ENCODE measurements around the gene AOPEP.

AOPEP gene

GRCh38 chr9:95048225-95049087 lies 322.0 kb downstream of the AOPEP start:
- DNase-seq = no peak

- no peak for DNase-seq
Measured at GRCh38 chr9:95049761-95050160, 323.3 kb downstream of the AOPEP start.

- peak; percentile 57 for DNase-seq
Measured at GRCh38 chr9:95053611-95054570, 327.4 kb downstream of the AOPEP start.

GRCh38 chr9:95055334-95055850 lies 328.9 kb downstream of the AOPEP start:
- no peak for DNase-seq

- DNase-seq = peak; percentile 87
Measured at GRCh38 chr9:95055851-95056551, 329.5 kb downstream of the AOPEP start.

- no peak for DNase-seq
Measured at GRCh38 chr9:95057101-95057500, 330.6 kb downstream of the AOPEP start.

- no peak for DNase-seq
Measured at GRCh38 chr9:95058121-95058785, 331.8 kb downstream of the AOPEP start.

- no peak for DNase-seq
Measured at GRCh38 chr9:95058795-95059386, 332.4 kb downstream of the AOPEP start.

GRCh38 chr9:95060234-95060633 lies 333.7 kb downstream of the AOPEP start:
- no peak for DNase-seq

GRCh38 chr9:95060916-95061315 lies 334.4 kb downstream of the AOPEP start:
- DNase-seq = no peak

GRCh38 chr9:95061916-95062595 lies 335.6 kb downstream of the AOPEP start:
- DNase-seq = no peak

- DNase-seq = no peak
Measured at GRCh38 chr9:95062596-95063065, 336.1 kb downstream of the AOPEP start.

- no peak for DNase-seq
Measured at GRCh38 chr9:95063300-95063699, 336.8 kb downstream of the AOPEP start.

GRCh38 chr9:95065224-95065623 lies 338.7 kb downstream of the AOPEP start:
- DNase-seq = no peak

- DNase-seq = no peak
Measured at GRCh38 chr9:95067057-95067456, 340.6 kb downstream of the AOPEP start.

GRCh38 chr9:95067897-95068296 lies 341.4 kb downstream of the AOPEP start:
- no peak for DNase-seq

GRCh38 chr9:95070549-95071021 lies 344.1 kb downstream of the AOPEP start:
- DNase-seq = no peak

- no peak for DNase-seq
Measured at GRCh38 chr9:95071450-95071849, 345.0 kb downstream of the AOPEP start.

- no peak for DNase-seq
Measured at GRCh38 chr9:95071925-95072324, 345.4 kb downstream of the AOPEP start.

GRCh38 chr9:95073042-95073607 lies 346.6 kb downstream of the AOPEP start:
- DNase-seq = no peak

GRCh38 chr9:95073918-95074317 lies 347.4 kb downstream of the AOPEP start:
- no peak for DNase-seq
